Testis (tissue), 3 donors: Measurements from ENCODE around the gene TSBP1. TPM values are rescaled to one million over a fixed set of nuclear protein-coding genes. Genes with fewer than 3 reads are reported as not detected.

Experiments
- DNase-seq: peaks from one replicate; pipeline ENCODE4 v3.0.0-alpha.2; 2019
- H3K27ac ChIP-seq, 2 donors: fragments of 200-600 bp; sonication (generic); one replicate each; pipeline ENCODE4 v1.5.1; 2019
- H3K27me3 ChIP-seq: fragments of 200-600 bp; sonication (generic); one replicate; pipeline ENCODE4 v1.5.1; 2019
- H3K36me3 ChIP-seq: fragments of 200-600 bp; sonication (generic); one replicate; pipeline ENCODE4 v1.5.1; 2017; ENCODE audit warnings: low read depth; ENCODE audit errors: missing control alignments
- H3K4me1 ChIP-seq: fragments of 200-600 bp; sonication (generic); one replicate; pipeline ENCODE4 v1.5.1; 2019
- H3K4me3 ChIP-seq, 2 donors: fragments of 200-600 bp; sonication (generic); one replicate each; pipeline ENCODE4 v1.5.1; 2017 to 2019
- H3K9me3 ChIP-seq: fragments of 200-600 bp; sonication (generic); one replicate; pipeline ENCODE4 v1.5.1; 2017
- CTCF ChIP-seq, 3 experiments: fragments of 450-650 bp in 2 of 3; fragments of 200-600 bp in 1 of 3; sonication (generic) in 1 of 3; IDR thresholded peaks; one replicate each; pipeline ENCODE4 v1.5.1; 2016 to 2019; ENCODE audit warnings: antibody characterized with exemption in 3 of 3, mild to moderate bottlenecking in 2 of 3, moderate library complexity in 1 of 3
- POLR2A ChIP-seq: fragments of 450-650 bp; IDR thresholded peaks from one replicate; pipeline ENCODE4 v1.6.1; 2017; ENCODE audit warnings: antibody characterized with exemption, mild to moderate bottlenecking, moderate library complexity
- WGBS, 2 donors: methylation state at CpG; one replicate each; pipeline ENCODE4 v1.1.5; 2018; 5-methylcytosine and 5-hydroxymethylcytosine counted together
- intact Hi-C: fragments of 100-400 bp; cut with DNase I; formaldehyde crosslinking; loops from one replicate; pipeline ENCODE4 v1.15.1; 2023; ENCODE audit warnings: low total_unique reads
- polyA plus RNA-seq: library from polyadenylated mRNA; stranded (reverse); fragments of 350-450 nt; fragmentation: Illumina TruSeq; extraction: RNeasy Lipid Tissue Mini Kit (QIAGEN cat#74804); gene quantifications from one replicate; pipeline ENCODE4 v1.2.3, GENCODE V29; 2014; ENCODE audit warnings: low read depth, low replicate concordance; ENCODE audit not compliant: insufficient read depth
- total RNA-seq, 2 donors: library from RNA; depleted of rRNA; stranded (reverse); fragments of >200 nt; gene quantifications; one replicate each; pipeline ENCODE4 v1.2.3, GENCODE V29; 2016

Gene TSBP1
- total and polyA plus RNA-seq, 3 donors from 2014 or later, result 11.8 to 21.0 (median 18.4) TPM

DNA sequence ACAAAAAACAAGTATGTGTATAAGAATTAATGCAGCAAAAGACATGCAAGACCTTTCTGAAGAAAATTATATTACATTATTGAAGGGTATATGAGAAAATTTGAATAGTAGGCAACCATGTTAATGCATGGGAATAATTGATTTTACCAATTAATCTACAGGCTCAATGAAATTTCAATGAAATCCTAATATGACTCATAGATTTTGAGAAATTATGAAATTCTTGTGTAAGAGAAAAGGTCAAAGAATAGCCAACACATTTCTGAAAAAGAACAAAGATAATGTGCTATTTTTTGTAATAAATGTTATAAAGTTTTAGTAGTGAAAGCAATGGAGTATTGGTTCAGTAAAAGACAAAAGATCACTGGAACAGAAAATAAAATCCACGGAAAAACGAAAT is 18.4 kb downstream of the TSBP1 start:
- no peak for DNase-seq
- Histone ChIP-seq H3K27ac (no peak overlapping the region), H3K9me3 (no peaks in the 10 kb centered on the region), H3K36me3 (no peaks in the 10 kb centered on the region), H3K4me3 (no peak overlapping the region), H3K4me1 (no peaks in the 10 kb centered on the region), H3K27me3 (no peaks in the 10 kb centered on the region)
- no peak for TF ChIP-seq CTCF (IDR thresholded peaks at IDR 0.05)
- no peak for TF ChIP-seq POLR2A
- intact Hi-C loops, result no loop called here
- WGBS, 2 donors, result 90 to 91% methylated on average over 2 of the region's 2 CpGs

GRCh38 chr6:32340242-32340641 is 31.5 kb downstream of the TSBP1 start:
- Histone ChIP-seq H3K27me3 (no peaks in the 10 kb centered on the region), H3K4me3 (no peak overlapping the region), H3K36me3 (no peaks in the 10 kb centered on the region), H3K4me1 (peaks cover 5% of the 10 kb centered on the region), H3K9me3 (no peaks in the 10 kb centered on the region), H3K27ac (no peak overlapping the region)
- DNase-seq, result no peak
- 82 to 87% methylated on average over 2 of the region's 2 CpGs for WGBS, 2 donors
- TF ChIP-seq POLR2A (no peak), CTCF (IDR thresholded peaks at IDR 0.05) (no peak)
- intact Hi-C loops, result no loop called here

DNA sequence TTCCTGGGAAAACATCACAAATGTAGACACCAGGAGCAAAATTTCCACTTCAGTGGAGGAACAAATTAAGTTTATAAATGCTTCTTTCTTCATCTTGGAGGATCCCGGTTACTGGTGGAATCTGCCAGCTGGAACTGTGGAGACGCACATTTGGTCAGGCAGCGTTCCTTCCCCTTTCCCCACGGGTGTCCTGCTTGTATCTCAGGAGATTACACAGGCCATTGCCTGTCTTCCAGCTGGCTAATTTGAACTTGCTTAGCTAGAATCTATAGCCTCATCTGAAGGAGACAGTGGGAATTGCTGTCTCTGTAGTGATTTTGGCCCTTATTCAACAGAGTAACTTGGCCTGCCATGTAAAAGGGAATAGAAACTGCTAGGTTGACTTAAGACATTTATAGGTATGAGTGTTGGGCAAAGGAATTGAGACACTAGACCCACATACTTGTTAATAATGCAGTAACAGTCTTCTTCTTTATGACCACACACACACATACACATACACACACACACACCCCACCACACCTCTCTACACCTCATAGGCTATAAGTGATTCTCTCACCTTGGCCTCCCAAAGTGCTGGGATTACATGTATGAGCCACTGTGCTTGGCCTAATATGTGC is 34.4 kb downstream of the TSBP1 start:
- DNase-seq, result peak; percentile 53
- TF ChIP-seq CTCF (IDR thresholded peaks at IDR 0.05) (no peak), POLR2A (no peak)
- H3K27me3 ChIP-seq, result no peaks in the 10 kb centered on the region
- 28 to 36% methylated on average over 4 of the region's 4 CpGs for WGBS, 2 donors
- no peaks in the 10 kb centered on the region for H3K9me3 ChIP-seq
- H3K27ac ChIP-seq, result peak overlapping the region in 1 of 2 donors; percentile 26
- no peak overlapping the region for H3K4me3 ChIP-seq
- peaks cover 5% of the 10 kb centered on the region for H3K4me1 ChIP-seq
- intact Hi-C loops, result no loop called here
- H3K36me3 ChIP-seq, result no peaks in the 10 kb centered on the region

DNA sequence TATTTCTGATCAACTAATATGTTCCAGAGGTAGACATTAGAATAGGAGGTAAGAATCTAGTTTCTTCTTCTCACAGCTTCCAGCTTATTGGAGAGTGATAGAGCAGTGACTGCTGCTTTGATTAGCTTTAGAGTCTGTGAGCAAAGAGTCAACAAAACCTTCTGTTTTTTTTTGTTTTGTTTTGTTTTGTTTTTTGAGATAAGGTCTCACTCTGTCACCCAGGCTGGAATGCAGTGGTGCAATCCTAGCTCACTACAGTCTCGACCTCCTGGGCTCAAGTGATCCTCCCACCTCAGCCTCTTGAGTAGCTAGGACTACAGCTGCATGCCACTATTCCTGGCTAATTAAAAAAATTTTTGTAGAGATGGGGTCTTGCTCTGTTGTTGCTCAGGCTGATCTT is 39.3 kb downstream of the TSBP1 start:
- Histone ChIP-seq H3K36me3 (no peaks in the 10 kb centered on the region), H3K4me1 (peaks cover 5% of the 10 kb centered on the region), H3K4me3 (no peak overlapping the region), H3K27me3 (no peaks in the 10 kb centered on the region), H3K27ac (no peak overlapping the region), H3K9me3 (no peaks in the 10 kb centered on the region)
- WGBS, 2 donors, result 42 to 52% methylated on average over 1 of the region's 1 CpG
- DNase-seq, result no peak
- intact Hi-C loops, result no loop called here
- TF ChIP-seq POLR2A, result no peak
- no peak for TF ChIP-seq CTCF (IDR thresholded peaks at IDR 0.05)

GRCh38 chr6:32329141-32329540 is 42.6 kb downstream of the TSBP1 start:
- H3K36me3 ChIP-seq, result no peaks in the 10 kb centered on the region
- no peak overlapping the region for H3K4me3 ChIP-seq
- DNase-seq, result no peak
- H3K4me1 ChIP-seq, result no peaks in the 10 kb centered on the region
- H3K27me3 ChIP-seq, result no peaks in the 10 kb centered on the region
- TF ChIP-seq POLR2A (no peak), CTCF (IDR thresholded peaks at IDR 0.05) (no peak)
- no peak overlapping the region for H3K27ac ChIP-seq
- intact Hi-C loops, result no loop called here
- H3K9me3 ChIP-seq, result no peaks in the 10 kb centered on the region
